Stomach smooth muscle (tissue), 2 donors: ENCODE results near the gene APBA3.

Source experiments
- H3K27ac ChIP-seq: one replicate; pipeline ENCODE4 v1.7.0; 2013; ENCODE audit warnings: mild to moderate bottlenecking, low read length, inconsistent platforms
- H3K27me3 ChIP-seq, 2 donors: one replicate each; pipeline ENCODE4 v1.7.0; 2013; ENCODE audit warnings: low read length in 2 of 2; ENCODE audit not compliant: insufficient read depth in 2 of 2, control insufficient read depth in 1 of 2
- H3K36me3 ChIP-seq, 2 donors: one replicate each; pipeline ENCODE4 v1.7.0; 2013; ENCODE audit warnings: low read length in 2 of 2; ENCODE audit not compliant: control insufficient read depth in 2 of 2, insufficient read depth in 2 of 2
- H3K4me1 ChIP-seq: one replicate; pipeline ENCODE4 v1.7.0; 2013; ENCODE audit warnings: low read length; ENCODE audit not compliant: control insufficient read depth, insufficient read depth
- H3K4me3 ChIP-seq, 2 donors: one replicate each; pipeline ENCODE4 v1.7.0; 2013; ENCODE audit warnings: low read length in 2 of 2
- H3K9ac ChIP-seq, 2 donors: one replicate each; pipeline ENCODE4 v1.7.0; 2013; ENCODE audit warnings: low read length in 2 of 2, mild to moderate bottlenecking in 1 of 2
- H3K9me3 ChIP-seq, 2 donors: one replicate each; pipeline ENCODE4 v1.7.0; 2013; ENCODE audit warnings: low read length in 2 of 2; ENCODE audit not compliant: control insufficient read depth in 2 of 2
- donor health status: healthy.
- donor health status: Pancreatic carcinoma.

The APBA3 gene

DNA sequence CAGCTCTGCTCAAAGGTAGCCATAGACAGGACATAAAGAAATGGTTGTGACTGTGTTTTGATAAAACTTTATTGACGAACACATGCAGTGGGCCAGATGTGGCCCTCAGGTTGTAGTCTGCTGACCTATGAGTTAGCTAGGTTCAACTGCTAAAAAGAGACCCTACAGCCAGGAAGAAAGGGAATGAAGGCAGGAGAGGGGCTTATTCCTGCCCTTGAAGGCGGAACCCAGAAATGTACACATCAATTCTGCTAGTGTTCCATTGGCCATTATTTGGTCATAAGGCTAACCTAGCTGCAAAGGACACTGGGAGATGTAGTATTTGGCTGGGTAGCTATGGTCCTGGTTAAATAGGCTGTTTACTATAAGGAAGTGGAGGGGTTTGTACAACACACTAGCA is 18.0 kb downstream of the APBA3 start:
- Histone ChIP-seq H3K36me3 (no peaks in the 10 kb centered on the region), H3K27ac (no peak overlapping the region), H3K4me1 (no peaks in the 10 kb centered on the region), H3K4me3 (no peak overlapping the region), H3K9me3 (peaks cover 0 to 3% of the 10 kb centered on the region in 2 donors), H3K9ac (no peak overlapping the region), H3K27me3 (peaks cover 5 to 15% of the 10 kb centered on the region in 2 donors)

DNA sequence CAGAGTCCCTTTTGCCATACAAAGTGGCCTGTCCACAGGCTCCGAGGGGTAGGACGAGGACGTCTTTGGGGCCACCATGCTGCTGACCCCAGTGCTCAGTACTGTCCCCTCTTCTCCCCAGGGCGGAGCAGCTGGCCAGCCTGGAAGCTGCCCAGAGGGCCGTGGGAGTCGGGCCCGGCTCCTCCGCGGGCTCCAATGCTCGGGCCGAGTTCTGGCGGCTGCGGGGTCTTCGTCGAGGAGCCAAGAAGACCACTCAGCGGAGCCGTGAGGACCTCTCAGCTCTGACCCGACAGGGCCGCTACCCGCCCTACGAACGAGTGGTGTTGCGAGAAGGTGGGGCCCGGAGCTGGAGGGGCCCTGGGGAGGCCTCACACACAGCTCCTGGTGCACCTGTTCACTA is 21.1 kb downstream of the APBA3 start:
- no peak overlapping the region for H3K9ac ChIP-seq
- peaks cover 0 to 13% of the 10 kb centered on the region in 2 donors for H3K27me3 ChIP-seq
- H3K4me3 ChIP-seq, result no peak overlapping the region
- H3K27ac ChIP-seq, result no peak overlapping the region
- no peaks in the 10 kb centered on the region for H3K36me3 ChIP-seq
- peaks cover 0 to 3% of the 10 kb centered on the region in 2 donors for H3K9me3 ChIP-seq
- no peaks in the 10 kb centered on the region for H3K4me1 ChIP-seq

DNA sequence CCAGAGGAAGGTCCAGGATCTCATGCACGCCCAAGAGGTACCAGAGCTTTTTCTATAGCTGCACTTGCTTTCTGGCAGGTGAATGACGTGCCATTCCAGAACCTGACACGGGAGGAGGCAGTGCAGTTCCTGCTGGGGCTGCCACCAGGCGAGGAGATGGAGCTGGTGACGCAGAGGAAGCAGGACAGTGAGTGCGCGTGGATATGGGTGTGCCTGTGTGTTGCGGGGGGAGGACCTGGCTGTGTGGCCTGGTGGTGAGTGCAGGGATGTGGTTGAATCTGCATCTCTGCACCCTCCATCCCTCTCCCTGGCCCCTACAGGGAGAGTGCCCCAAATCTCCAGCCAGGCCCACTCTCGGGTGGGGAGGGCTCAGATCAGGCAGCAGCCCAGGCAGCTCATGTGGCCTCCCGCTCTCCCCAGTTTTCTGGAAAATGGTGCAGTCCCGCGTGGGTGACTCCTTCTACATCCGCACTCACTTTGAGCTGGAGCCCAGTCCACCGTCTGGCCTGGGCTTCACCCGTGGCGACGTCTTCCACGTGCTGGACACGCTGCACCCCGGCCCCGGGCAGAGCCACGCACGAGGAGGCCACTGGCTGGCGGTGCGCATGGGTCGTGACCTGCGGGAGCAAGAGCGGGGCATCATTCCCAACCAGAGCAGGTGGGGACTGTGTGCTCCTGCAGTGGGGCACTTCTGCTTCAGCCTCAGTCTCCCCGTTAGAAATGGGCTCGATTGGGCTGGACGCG is 22.8 kb downstream of the APBA3 start:
- Histone ChIP-seq H3K4me1 (no peaks in the 10 kb centered on the region), H3K4me3 (no peak overlapping the region), H3K36me3 (no peaks in the 10 kb centered on the region)

DNA sequence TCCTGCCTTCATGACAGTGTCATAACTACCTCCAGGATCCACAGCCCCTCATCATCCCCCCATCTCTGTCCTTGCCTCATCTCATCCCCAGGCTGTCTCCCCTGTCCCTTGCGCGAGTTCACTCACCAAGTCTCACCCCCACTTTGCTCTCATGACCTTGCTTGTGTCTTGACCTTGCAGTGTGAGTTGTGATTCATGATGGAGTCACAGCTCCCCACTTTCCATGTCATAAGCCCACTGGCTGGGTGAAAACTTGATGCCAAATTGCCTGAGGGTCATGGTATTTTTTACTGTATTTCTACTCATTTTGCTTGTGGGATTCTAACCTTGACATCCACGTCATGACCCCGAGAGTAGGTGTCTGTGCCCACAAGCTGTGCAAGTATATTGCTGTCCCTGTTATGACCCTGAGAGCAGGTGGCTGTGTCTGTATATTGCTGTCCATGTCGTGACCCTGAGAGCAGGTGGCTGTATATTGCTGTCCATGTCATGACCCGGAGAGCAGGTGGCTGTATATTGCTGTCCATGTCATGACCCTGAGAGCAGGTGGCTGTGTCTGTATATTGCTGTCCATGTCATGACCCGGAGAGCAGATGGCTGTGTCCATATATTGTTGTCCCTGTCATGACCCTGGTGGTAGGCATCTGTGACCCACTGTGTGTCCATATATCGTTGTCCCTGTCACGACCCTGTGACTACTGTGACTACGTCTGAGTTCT is 23.8 kb downstream of the APBA3 start:
- Histone ChIP-seq H3K9ac (no peak overlapping the region), H3K4me1 (no peaks in the 10 kb centered on the region), H3K36me3 (no peaks in the 10 kb centered on the region), H3K27ac (no peak overlapping the region), H3K4me3 (no peak overlapping the region), H3K27me3 (peaks cover 0 to 12% of the 10 kb centered on the region in 2 donors), H3K9me3 (no peaks in the 10 kb centered on the region)

More for the DNA sequence above, 22.8 kb downstream of the APBA3 start:
- H3K9me3 ChIP-seq, result peaks cover 0 to 3% of the 10 kb centered on the region in 2 donors
- no peak overlapping the region for H3K27ac ChIP-seq
- H3K9ac ChIP-seq, result no peak overlapping the region
- peaks cover 0 to 12% of the 10 kb centered on the region in 2 donors for H3K27me3 ChIP-seq

DNA sequence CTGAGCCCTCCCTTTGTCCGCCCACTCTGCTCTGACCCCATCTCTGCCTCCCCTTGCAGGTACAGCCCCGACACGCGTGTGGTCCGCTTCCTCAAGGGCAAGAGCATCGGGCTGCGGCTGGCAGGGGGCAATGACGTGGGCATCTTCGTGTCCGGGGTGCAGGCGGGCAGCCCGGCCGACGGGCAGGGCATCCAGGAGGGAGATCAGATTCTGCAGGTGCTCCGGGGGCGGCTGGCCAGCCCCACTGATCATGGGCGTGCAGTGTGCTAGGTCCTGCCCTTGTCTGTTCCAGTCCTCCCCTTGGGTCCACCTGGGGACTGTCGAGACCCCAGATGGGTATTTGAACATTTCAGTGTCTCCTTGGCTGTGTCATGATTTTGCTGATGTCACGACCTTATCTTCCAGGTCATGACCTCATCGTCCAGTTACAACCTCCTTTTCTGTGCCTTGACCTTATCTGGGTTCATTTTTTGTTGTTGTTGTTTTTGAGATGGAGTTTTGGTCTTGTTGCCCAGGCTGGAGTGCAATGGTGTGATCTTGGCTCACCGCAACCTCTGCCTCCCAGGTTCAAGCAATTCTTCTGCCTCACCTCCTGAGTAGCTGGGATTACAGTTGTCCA is 25.3 kb downstream of the APBA3 start:
- Histone ChIP-seq H3K27ac (no peak overlapping the region), H3K9me3 (no peaks in the 10 kb centered on the region), H3K4me1 (no peaks in the 10 kb centered on the region), H3K4me3 (no peak overlapping the region), H3K36me3 (no peaks in the 10 kb centered on the region), H3K27me3 (peaks cover 0 to 12% of the 10 kb centered on the region in 2 donors), H3K9ac (no peak overlapping the region)

DNA sequence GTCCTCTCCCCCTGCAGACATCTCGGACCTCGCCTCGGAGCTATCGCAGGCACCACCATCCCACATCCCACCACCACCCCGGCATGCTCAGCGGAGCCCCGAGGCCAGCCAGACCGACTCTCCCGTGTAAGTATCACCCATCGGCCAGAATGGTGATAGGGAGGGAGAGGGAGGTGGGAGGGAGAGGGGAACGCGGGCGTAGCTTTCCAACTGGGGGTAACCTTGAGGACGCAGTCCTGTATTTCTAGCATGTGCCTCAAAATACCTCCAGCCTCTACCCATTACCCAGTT is 27.2 kb downstream of the APBA3 start:
- Histone ChIP-seq H3K4me1 (no peaks in the 10 kb centered on the region), H3K9me3 (peaks cover 0 to 4% of the 10 kb centered on the region in 2 donors), H3K4me3 (no peak overlapping the region), H3K36me3 (no peaks in the 10 kb centered on the region), H3K9ac (no peak overlapping the region), H3K27ac (no peak overlapping the region), H3K27me3 (peaks cover 0 to 12% of the 10 kb centered on the region in 2 donors)

DNA sequence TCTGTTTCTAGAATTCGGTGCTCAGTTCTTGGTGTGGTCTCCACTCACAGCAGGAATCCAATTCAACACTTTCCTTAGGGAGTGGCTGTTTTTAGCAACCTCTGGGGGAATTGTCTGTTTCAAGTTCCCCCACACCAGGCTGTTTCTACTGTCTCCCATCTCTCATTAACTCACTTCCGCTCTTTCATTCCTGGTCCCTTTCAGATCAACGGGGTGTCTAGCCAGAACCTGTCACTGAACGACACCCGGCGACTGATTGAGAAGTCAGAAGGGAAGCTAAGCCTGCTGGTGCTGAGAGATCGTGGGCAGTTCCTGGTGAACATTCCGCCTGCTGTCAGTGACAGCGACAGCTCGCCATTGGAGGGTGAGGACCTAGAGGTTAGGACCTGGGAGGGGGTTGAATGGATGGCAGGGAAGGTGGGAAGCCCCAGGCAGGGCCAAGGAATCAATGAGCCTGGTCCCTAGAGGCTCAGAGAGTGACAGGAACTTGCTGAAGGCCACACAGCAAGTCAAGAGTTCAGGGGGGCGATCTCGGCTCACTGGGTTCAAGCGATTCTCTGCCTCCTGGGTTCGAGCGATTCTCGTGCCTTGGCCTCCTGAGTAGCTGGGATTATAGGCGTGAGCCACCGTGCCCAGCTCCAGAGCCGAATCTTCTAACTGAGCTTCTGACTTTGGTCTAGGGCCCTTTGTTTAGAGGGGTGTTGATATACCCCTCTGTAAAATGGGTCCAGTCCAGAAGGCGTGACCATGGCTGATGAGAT is 27.8 kb downstream of the APBA3 start:
- Histone ChIP-seq H3K4me1 (no peaks in the 10 kb centered on the region), H3K4me3 (no peak overlapping the region), H3K36me3 (no peaks in the 10 kb centered on the region), H3K9ac (no peak overlapping the region), H3K27ac (no peak overlapping the region), H3K9me3 (peaks cover 0 to 4% of the 10 kb centered on the region in 2 donors), H3K27me3 (peaks cover 0 to 12% of the 10 kb centered on the region in 2 donors)

DNA sequence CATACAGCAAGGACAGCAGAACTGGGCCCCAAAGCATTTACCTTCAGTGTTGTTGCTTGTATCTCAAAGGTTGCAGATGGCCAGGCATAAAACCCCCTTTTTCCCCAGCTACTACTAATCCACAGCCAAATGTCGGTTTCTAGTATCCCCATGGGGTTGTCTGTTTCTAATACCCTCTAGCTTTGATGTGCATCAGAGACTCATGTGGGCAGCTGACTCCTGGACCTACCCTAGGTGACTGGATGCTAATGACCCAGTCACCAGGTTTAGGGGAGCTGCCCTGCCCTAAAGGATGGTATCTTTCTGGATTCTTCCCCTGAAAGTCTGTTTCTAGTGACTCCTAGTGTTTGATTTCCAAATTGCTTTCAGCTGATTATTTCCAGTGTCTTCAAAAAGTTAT is 29.4 kb downstream of the APBA3 start:
- Histone ChIP-seq H3K27ac (no peak overlapping the region), H3K9me3 (peaks cover 0 to 4% of the 10 kb centered on the region in 2 donors), H3K4me3 (no peak overlapping the region), H3K27me3 (peaks cover 0 to 2% of the 10 kb centered on the region in 2 donors), H3K9ac (no peak overlapping the region), H3K36me3 (no peaks in the 10 kb centered on the region), H3K4me1 (no peaks in the 10 kb centered on the region)

DNA sequence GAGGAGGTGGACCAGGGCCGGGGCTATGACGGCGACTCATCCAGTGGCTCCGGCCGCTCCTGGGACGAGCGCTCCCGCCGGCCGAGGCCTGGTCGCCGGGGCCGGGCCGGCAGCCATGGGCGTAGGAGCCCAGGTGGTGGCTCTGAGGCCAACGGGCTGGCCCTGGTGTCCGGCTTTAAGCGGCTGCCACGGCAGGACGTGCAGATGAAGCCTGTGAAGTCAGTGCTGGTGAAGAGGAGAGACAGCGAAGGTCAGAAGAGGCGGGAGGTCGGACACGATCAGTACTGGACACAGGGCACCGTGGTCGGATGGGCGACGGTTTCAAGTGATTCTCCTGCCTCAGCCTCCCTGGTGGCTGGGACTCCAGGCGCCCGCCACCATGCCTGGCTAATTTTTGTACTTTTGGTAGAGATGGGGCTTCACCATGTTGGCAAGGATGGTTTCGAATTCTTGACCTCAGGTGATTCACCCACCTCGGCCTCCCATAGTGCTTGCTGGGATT is 31.0 kb downstream of the APBA3 start:
- Histone ChIP-seq H3K27ac (no peak overlapping the region), H3K36me3 (no peaks in the 10 kb centered on the region), H3K9ac (no peak overlapping the region), H3K27me3 (peaks cover 0 to under 1% of the 10 kb centered on the region in 2 donors), H3K4me1 (no peaks in the 10 kb centered on the region), H3K9me3 (peaks cover 0 to 4% of the 10 kb centered on the region in 2 donors), H3K4me3 (no peak overlapping the region)

DNA sequence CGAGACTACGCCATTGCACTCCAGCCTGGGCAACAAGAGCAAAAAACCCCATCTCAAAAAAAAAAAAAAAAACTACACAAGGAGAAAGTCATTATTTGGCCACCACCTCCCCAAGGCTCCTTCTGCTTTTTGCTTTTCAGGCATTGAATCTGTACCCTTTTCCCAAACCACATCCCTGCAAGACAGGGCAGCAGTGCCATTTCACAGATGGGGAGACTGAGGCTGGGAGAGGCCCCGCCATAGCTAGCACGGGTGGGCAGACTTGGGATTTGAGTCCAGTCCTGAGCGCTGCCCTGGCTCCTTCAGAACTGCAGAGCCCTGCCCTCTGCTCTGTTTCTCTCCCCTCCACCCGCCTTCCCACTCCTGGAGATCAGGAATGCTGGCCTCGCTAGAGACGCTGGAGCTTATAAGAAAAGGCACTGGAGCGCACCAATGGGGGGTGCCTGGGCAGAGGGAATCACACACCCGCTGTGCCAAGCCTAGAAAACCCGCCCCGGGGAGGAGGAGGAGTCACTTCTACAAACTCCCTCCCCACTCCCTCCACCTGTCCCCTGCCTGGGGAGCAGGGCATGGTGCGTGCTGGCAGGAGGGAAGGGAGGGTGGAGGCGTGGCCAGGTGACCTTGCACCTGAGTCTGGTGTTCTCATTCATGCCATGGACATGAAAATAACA is 35.7 kb downstream of the APBA3 start:
- Histone ChIP-seq H3K27me3 (peaks cover 20 to 24% of the 10 kb centered on the region in 2 donors), H3K4me1 (peaks cover 15% of the 10 kb centered on the region), H3K9ac (no peak overlapping the region), H3K27ac (no peak overlapping the region), H3K9me3 (peaks cover 0 to under 1% of the 10 kb centered on the region in 2 donors), H3K36me3 (no peaks in the 10 kb centered on the region), H3K4me3 (no peak overlapping the region)
